Panc1 (cell line): ENCODE measurements around the gene DHPS. TPM values are rescaled to one million over a fixed set of nuclear protein-coding genes. Genes with fewer than 3 reads are reported as not detected.

Source experiments
- ATAC-seq: fragments of 200-7000 bp; cut with Tn5 transposase; 2 replicates; pipeline ENCODE4 v1.9.1; 2020; ENCODE audit warnings: mild to moderate bottlenecking, moderate library complexity
- BruUV-seq: library from RNA; stranded (reverse); fragments of 400-500 nt; replicated peaks from 2 replicates; lab custom pipeline; 2021; lab: Mats Ljungman, UMichigan
- CTCF ChIA-PET: fragments of 300-600 bp; sonication (Branson Sonifier 250); formaldehyde crosslinking; loops from one replicate; lab custom pipeline; 2022; ENCODE audit warnings: antibody characterized with exemption; lab: Charles Lee
- POLR2A ChIA-PET: fragments of 300-600 bp; sonication (Branson Sonifier 250); formaldehyde crosslinking; loops from one replicate; lab custom pipeline; 2022; ENCODE audit warnings: antibody characterized with exemption; lab: Charles Lee
- DNase-seq: peaks from one replicate; pipeline ENCODE4 v3.0.0-alpha.2; 2010; ENCODE audit warnings: low read depth, low spot score
- H3K27ac ChIP-seq: 2 replicates; pipeline ENCODE4 v1.5.1; 2011; ENCODE audit warnings: mild to moderate bottlenecking, low read length, inconsistent platforms
- H3K27me3 ChIP-seq: fragments of 200-500 bp; sonication (Bioruptor generic); 2 replicates; pipeline ENCODE4 v1.6.0; 2014; ENCODE audit warnings: low read length, inconsistent platforms; ENCODE audit not compliant: control insufficient read depth, insufficient read depth
- H3K36me3 ChIP-seq: fragments of 200-500 bp; sonication (Bioruptor generic); 2 replicates; pipeline ENCODE4 v1.5.1; 2014; ENCODE audit warnings: inconsistent platforms, mild to moderate bottlenecking, low read length, moderate library complexity; ENCODE audit not compliant: control insufficient read depth, insufficient read depth
- H3K4me1 ChIP-seq: 2 replicates; pipeline ENCODE4 v1.5.1; 2011; ENCODE audit warnings: inconsistent platforms, mild to moderate bottlenecking, low read length, moderate library complexity; ENCODE audit not compliant: control insufficient read depth, insufficient read depth
- H3K4me3 ChIP-seq, 2 experiments: 2 replicates each; pipeline ENCODE4 v1.5.1; 2011 to 2012; ENCODE audit warnings: low read depth in 2 of 2, low read length in 2 of 2, mild to moderate bottlenecking in 2 of 2, inconsistent platforms in 1 of 2, moderate library complexity in 1 of 2
- H3K9me3 ChIP-seq: fragments of 200-500 bp; sonication (Bioruptor generic); 2 replicates; pipeline ENCODE4 v1.5.1; 2014; ENCODE audit warnings: low read depth, mild to moderate bottlenecking, inconsistent platforms, low read length, moderate library complexity; ENCODE audit not compliant: control insufficient read depth, insufficient read depth
- POLR2AphosphoS5 ChIP-seq: IDR thresholded peaks from 2 replicates; pipeline ENCODE4 v1.6.1; 2012; ENCODE audit warnings: mild to moderate bottlenecking, low read depth, low read length, moderate library complexity
- REST ChIP-seq, 2 experiments: IDR thresholded peaks; 2 replicates each; pipeline ENCODE4 v1.6.1; 2011 to 2012; ENCODE audit warnings: low read depth in 2 of 2, control low read depth in 1 of 2, low read length in 1 of 2, mild to moderate bottlenecking in 1 of 2, moderate library complexity in 1 of 2; ENCODE audit not compliant: insufficient read depth in 1 of 2
- SIN3A ChIP-seq: IDR thresholded peaks from 2 replicates; pipeline ENCODE4 v1.6.1; 2012; ENCODE audit warnings: low read depth, mild to moderate bottlenecking, low read length, moderate library complexity, borderline replicate concordance; ENCODE audit not compliant: insufficient read depth
- TCF7L2 ChIP-seq: IDR thresholded peaks from 2 replicates; pipeline ENCODE4 v1.6.1; 2011; ENCODE audit warnings: mild to moderate bottlenecking, low read depth, low read length, inconsistent platforms
- in situ Hi-C: cut with HindIII; loops from 2 replicates; pipeline ENCODE4 v1.10.0; 2016; ENCODE audit warnings: low sequenced_read_pairs, low pct_unique_long_range_greater_than_20kb
- intact Hi-C: fragments of 100-400 bp; cut with micrococcal nuclease; formaldehyde crosslinking; loops from one replicate; pipeline ENCODE4 v1.10.0; 2022; ENCODE audit not compliant: unreplicated experiment
- total RNA-seq: library from RNA; stranded (reverse); gene quantifications from one replicate; pipeline ENCODE4 v1.2.1, GENCODE V29; 2021; ENCODE audit not compliant: unreplicated experiment
- TF ChIP-seq, protein P1 (sequence below): fragments of 450-650 bp; IDR thresholded peaks from 2 replicates; pipeline ENCODE4 v1.5.1; 2017; ENCODE audit warnings: mild to moderate bottlenecking

DHPS gene
- total RNA-seq, 1 experiment from 2014 or later = 76.9 TPM

DNA sequence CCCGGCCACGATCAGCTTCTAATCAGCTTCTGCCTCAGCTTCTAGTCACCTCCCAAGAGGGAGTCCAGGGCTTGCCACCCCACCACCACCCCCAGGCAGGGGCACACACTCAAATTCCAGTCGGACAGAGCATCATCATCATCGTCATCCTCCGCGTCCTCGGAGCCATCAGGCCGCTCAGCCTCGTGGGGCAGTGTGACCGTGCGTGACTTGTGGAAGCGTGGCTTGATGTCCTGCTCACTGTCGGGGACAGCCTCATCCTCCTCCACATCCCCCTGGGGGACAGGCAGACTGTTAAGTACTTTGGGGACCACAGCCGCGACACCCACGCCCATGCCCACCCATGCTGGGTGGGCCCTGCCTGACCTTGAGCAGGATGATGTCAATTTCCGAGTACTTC lies 29.5 kb upstream of the DHPS start:
- ATAC-seq (no peak), DNase-seq (no peak)
- peaks cover 8% of the 10 kb centered on the region for H3K36me3 ChIP-seq
- CTCF ChIA-PET = no interaction called here
- no peaks in the 10 kb centered on the region for H3K4me1 ChIP-seq
- in situ Hi-C loops (no loop called here), intact Hi-C loops (no loop called here)
- no peaks in the 10 kb centered on the region for H3K27me3 ChIP-seq
- no peak overlapping the region for H3K27ac ChIP-seq
- POLR2A ChIA-PET = no interaction called here
- H3K9me3 ChIP-seq = no peaks in the 10 kb centered on the region
- no TSS peak for BruUV-seq
- TF ChIP-seq POLR2AphosphoS5 = no peak
- no peak for TF ChIP-seq REST (IDR thresholded peaks at IDR 0.05; ENCODE audit: insufficient read depth in 1 of 2, low read depth in 2 of 2, low read length in 1 of 2)
- no peak for TF ChIP-seq TCF7L2
- TF ChIP-seq, protein P1, sequence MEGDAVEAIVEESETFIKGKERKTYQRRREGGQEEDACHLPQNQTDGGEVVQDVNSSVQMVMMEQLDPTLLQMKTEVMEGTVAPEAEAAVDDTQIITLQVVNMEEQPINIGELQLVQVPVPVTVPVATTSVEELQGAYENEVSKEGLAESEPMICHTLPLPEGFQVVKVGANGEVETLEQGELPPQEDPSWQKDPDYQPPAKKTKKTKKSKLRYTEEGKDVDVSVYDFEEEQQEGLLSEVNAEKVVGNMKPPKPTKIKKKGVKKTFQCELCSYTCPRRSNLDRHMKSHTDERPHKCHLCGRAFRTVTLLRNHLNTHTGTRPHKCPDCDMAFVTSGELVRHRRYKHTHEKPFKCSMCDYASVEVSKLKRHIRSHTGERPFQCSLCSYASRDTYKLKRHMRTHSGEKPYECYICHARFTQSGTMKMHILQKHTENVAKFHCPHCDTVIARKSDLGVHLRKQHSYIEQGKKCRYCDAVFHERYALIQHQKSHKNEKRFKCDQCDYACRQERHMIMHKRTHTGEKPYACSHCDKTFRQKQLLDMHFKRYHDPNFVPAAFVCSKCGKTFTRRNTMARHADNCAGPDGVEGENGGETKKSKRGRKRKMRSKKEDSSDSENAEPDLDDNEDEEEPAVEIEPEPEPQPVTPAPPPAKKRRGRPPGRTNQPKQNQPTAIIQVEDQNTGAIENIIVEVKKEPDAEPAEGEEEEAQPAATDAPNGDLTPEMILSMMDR = no peak
- TF ChIP-seq SIN3A = no peak
- H3K4me3 ChIP-seq = no peak overlapping the region

- ATAC-seq (no peak), DNase-seq (no peak)
- ChIA-PET POLR2A (no interaction called here), CTCF (interaction anchor here (0.9 kb wide), 1 partner anchor 16 kb away, joined by 5 read pairs; no protein-coding TSS in a partner anchor)
- no peak overlapping the region for H3K27ac ChIP-seq
- no peaks in the 10 kb centered on the region for H3K9me3 ChIP-seq
- in situ Hi-C loops (no loop called here), intact Hi-C loops (no loop called here)
- H3K4me3 ChIP-seq = no peak overlapping the region
- H3K27me3 ChIP-seq = no peaks in the 10 kb centered on the region
- TF ChIP-seq SIN3A (no peak), TCF7L2 (no peak), REST (IDR thresholded peaks at IDR 0.05; ENCODE audit: insufficient read depth in 1 of 2, low read depth in 2 of 2, low read length in 1 of 2) (no peak), POLR2AphosphoS5 (no peak)
- TF ChIP-seq, protein P1 = no peak
- H3K4me1 ChIP-seq = no peaks in the 10 kb centered on the region
- BruUV-seq = no TSS peak
- H3K36me3 ChIP-seq = peaks cover 8% of the 10 kb centered on the region
Measured at GRCh38 chr19:12708641-12709040, 27.0 kb upstream of the DHPS start.
